Measurements from ENCODE around the gene UGT1A8.

DNA sequence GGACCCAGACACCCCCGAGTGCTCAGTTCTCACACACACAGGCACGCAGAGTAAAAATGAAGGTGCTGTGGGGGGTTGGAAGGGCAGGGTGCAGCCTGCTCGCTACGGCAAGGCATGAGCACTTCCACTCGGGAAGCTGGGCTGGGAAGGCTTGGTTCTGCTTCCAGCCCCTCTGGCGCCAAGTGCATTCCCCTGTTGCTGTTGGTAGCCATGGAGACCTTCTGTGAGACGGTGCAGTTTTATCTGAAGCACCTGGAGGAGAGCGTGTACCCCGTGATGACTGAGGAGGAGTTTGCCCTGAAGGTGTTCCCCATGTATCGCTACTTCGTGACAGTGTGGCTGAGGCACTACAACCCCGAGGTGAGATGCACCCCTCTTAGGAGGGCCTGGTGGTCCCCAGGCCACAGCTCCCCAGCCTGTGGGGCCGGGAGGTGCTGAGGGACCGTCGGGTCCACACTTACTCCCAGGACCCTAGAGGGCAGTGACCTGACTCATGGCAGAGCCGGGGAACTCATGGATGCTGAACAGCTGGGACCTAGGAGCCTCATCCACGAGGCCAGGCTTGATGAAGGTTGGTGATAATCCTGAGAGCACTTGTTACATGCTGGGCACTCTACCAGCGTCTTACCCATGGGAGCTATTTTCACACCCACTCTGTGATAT lies 176.2 kb downstream of the UGT1A8 start:
- TF ChIP-seq YY1 (IDR thresholded peaks at IDR 0.05; ENCODE audit: insufficient read depth, insufficient read length) (no peak), ZNF274 (IDR thresholded peaks at IDR 0.05; ENCODE audit: low read depth, low read length) (no peak), SUZ12 (IDR thresholded peaks at IDR 0.05; ENCODE audit: extremely low read depth, insufficient read depth, insufficient read length) (no peak)

Data from NT2/D1 (cell line).